Liver (tissue), 9 donors: ENCODE measurements around the gene WDR46. TPM values are rescaled to one million over a fixed set of nuclear protein-coding genes. Genes with fewer than 3 reads are reported as not detected.

Source experiments
- DNase-seq: peaks from one replicate; pipeline ENCODE4 v3.0.0-alpha.2; 2017; ENCODE audit warnings: low spot score
- H3K27ac ChIP-seq, 2 donors: one replicate each; pipeline ENCODE4 v1.7.0; 2013; ENCODE audit warnings: inconsistent platforms in 2 of 2, low read length in 2 of 2, control low read depth in 1 of 2, low read depth in 1 of 2, mild to moderate bottlenecking in 1 of 2
- H3K27me3 ChIP-seq, 4 donors: one replicate each; pipeline versions ENCODE4 v1.6.1 to v1.7.0; 2013; ENCODE audit warnings: low read length in 3 of 4, inconsistent platforms in 1 of 4, mild to moderate bottlenecking in 1 of 4, moderate library complexity in 1 of 4; ENCODE audit not compliant: control insufficient read depth in 4 of 4, insufficient read depth in 4 of 4
- H3K36me3 ChIP-seq, 4 donors: one replicate each; pipeline versions ENCODE4 v1.6.1 to v1.7.0; 2013; ENCODE audit warnings: low read length in 3 of 4, mild to moderate bottlenecking in 3 of 4, low read depth in 1 of 4, moderate library complexity in 1 of 4; ENCODE audit not compliant: control insufficient read depth in 4 of 4, insufficient read depth in 3 of 4
- H3K4me1 ChIP-seq, 4 donors: one replicate each; pipeline versions ENCODE4 v1.6.1 to v1.7.0; 2013; ENCODE audit warnings: low read length in 3 of 4, mild to moderate bottlenecking in 3 of 4, moderate library complexity in 1 of 4; ENCODE audit not compliant: control insufficient read depth in 4 of 4, insufficient read depth in 4 of 4
- H3K4me3 ChIP-seq, 3 donors: one replicate each; pipeline versions ENCODE4 v1.6.1 to v1.7.0; 2013; ENCODE audit warnings: low read length in 3 of 3, control low read depth in 1 of 3, low read depth in 1 of 3, mild to moderate bottlenecking in 1 of 3
- H3K9ac ChIP-seq, 2 donors: one replicate each; pipeline ENCODE4 v1.7.0; 2013; ENCODE audit warnings: low read length in 2 of 2, mild to moderate bottlenecking in 2 of 2, moderate library complexity in 2 of 2, control low read depth in 1 of 2, low read depth in 1 of 2
- H3K9me3 ChIP-seq, 4 donors: one replicate each; pipeline versions ENCODE4 v1.6.1 to v1.7.0; 2013; ENCODE audit warnings: low read length in 3 of 4; ENCODE audit not compliant: control insufficient read depth in 4 of 4
- FOXA2 ChIP-seq: IDR thresholded peaks from 2 replicates; pipeline ENCODE4 v1.6.1; 2016; ENCODE audit warnings: antibody characterized with exemption
- GABPA ChIP-seq, 2 donors: IDR thresholded peaks in 1 of 2; conservative IDR thresholded peaks in 1 of 2; 2 replicates each; pipeline ENCODE4 v1.6.1; 2016; ENCODE audit warnings: antibody characterized with exemption in 2 of 2, mild to moderate bottlenecking in 1 of 2, moderate library complexity in 1 of 2
- HNF4A ChIP-seq, 2 donors: conservative IDR thresholded peaks; 2 replicates each; pipeline ENCODE4 v1.6.1; 2016; ENCODE audit warnings: antibody characterized with exemption in 2 of 2, mild to moderate bottlenecking in 2 of 2
- NR2F2 ChIP-seq: IDR thresholded peaks from 2 replicates; pipeline ENCODE4 v1.6.1; 2016; ENCODE audit warnings: antibody characterized with exemption
- RAD21 ChIP-seq, 2 donors: IDR thresholded peaks; 2 replicates each; pipeline ENCODE4 v1.6.1; 2016; ENCODE audit warnings: antibody characterized with exemption in 2 of 2, mild to moderate bottlenecking in 2 of 2
- REST ChIP-seq: IDR thresholded peaks from 2 replicates; pipeline ENCODE4 v1.6.1; 2016; ENCODE audit warnings: antibody characterized with exemption, mild to moderate bottlenecking
- RXRA ChIP-seq, 2 donors: IDR thresholded peaks; 2 replicates each; pipeline ENCODE4 v1.6.1; 2017 to 2018; ENCODE audit warnings: antibody characterized with exemption in 2 of 2, mild to moderate bottlenecking in 1 of 2
- SP1 ChIP-seq: IDR thresholded peaks from 2 replicates; pipeline ENCODE4 v1.6.1; 2018; ENCODE audit warnings: antibody characterized with exemption, mild to moderate bottlenecking
- YY1 ChIP-seq: IDR thresholded peaks from 2 replicates; pipeline ENCODE4 v1.6.1; 2016; ENCODE audit warnings: antibody characterized with exemption, mild to moderate bottlenecking
- WGBS: extraction: QIAGEN DNeasy Blood & Tissue Kit; methylation state at CpG from one replicate; pipeline ENCODE4 v1.1.7; 2013; 5-methylcytosine and 5-hydroxymethylcytosine counted together
- polyA plus RNA-seq, 2 donors: library from polyadenylated mRNA; stranded (reverse) in 1 of 2; unstranded in 1 of 2; fragments of 200-250 nt in 1 of 2; fragments of >200 nt in 1 of 2; fragmentation: Nextera tagmentation in 1 of 2; extraction: Ambion mirVana in 1 of 2; gene quantifications; one replicate each; pipeline versions ENCODE4 v1.2.1 to v1.2.3, GENCODE V29; 2013 to 2015
- total RNA-seq, 2 donors: library from RNA; depleted of rRNA; stranded (reverse); fragments of >200 nt; gene quantifications; one replicate each; pipeline ENCODE4 v1.2.3, GENCODE V29; 2014
- TF ChIP-seq, protein P1 (sequence below): fragments of 150-350 bp; IDR thresholded peaks from 2 replicates; pipeline ENCODE4 v1.5.1; 2017; ENCODE audit warnings: improper control_type of control experiment, low read depth, low read length; ENCODE audit not compliant: missing input control
- donor health status: healthy.
- donor health status: healthy.
- donor health status: healthy.
- donor health status: healthy.
- donor health status: healthy.

WDR46 gene
- total and polyA plus RNA-seq, 4 donors: 17.9 to 30.2 (median 25.7) TPM

DNA sequence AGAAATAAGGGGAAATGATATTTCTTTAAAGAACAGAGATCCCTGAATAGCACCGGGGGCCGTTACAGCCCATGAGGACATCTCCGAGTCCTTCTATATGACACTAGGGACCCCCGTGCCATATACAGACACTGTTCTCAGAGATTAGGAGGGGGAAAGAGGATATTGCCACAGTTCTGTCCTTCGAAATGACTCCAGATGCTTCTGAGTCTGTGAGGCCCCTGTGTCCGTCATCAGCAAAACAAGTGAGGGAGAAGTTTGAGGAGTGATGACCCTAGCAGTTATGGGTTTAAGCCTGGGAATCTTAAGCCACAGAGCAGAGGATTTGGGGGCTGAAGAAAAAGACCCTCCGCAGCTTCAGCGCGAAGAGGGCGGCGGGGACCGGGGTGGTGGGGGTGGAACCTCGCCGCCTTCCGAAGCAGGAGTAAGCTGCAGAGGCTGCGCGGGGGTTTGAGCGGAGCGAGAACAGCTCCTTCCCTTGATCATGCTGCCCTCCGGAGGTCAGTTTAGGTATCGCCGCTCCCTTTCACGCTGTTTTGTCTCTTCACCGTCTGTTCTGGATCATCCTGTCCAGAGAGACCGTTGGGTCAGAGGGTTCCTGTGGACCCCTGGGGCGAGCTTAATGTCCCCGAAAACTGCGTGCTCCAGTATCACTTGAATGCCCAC, 40.9 kb downstream of the WDR46 start:
- Histone ChIP-seq H3K9ac (peak overlapping the region; percentile 70 to 86), H3K4me1 (peaks cover 2 to 29% (median 23%) of the 10 kb centered on the region in 4 donors), H3K27ac (peak overlapping the region; percentile 92 to 97), H3K9me3 (no peaks in the 10 kb centered on the region), H3K36me3 (peaks cover 0 to 6% (median 1%) of the 10 kb centered on the region in 4 donors), H3K27me3 (no peaks in the 10 kb centered on the region), H3K4me3 (peak overlapping the region; percentile 3 to 46 (median 42))
- TF ChIP-seq, protein P1, sequence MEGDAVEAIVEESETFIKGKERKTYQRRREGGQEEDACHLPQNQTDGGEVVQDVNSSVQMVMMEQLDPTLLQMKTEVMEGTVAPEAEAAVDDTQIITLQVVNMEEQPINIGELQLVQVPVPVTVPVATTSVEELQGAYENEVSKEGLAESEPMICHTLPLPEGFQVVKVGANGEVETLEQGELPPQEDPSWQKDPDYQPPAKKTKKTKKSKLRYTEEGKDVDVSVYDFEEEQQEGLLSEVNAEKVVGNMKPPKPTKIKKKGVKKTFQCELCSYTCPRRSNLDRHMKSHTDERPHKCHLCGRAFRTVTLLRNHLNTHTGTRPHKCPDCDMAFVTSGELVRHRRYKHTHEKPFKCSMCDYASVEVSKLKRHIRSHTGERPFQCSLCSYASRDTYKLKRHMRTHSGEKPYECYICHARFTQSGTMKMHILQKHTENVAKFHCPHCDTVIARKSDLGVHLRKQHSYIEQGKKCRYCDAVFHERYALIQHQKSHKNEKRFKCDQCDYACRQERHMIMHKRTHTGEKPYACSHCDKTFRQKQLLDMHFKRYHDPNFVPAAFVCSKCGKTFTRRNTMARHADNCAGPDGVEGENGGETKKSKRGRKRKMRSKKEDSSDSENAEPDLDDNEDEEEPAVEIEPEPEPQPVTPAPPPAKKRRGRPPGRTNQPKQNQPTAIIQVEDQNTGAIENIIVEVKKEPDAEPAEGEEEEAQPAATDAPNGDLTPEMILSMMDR: peak; percentile 97
- peak; percentile 92 to 93 for TF ChIP-seq RAD21 (IDR thresholded peaks at IDR 0.05)
- no peak for TF ChIP-seq RXRA (IDR thresholded peaks at IDR 0.05)
- peak; percentile 93 for DNase-seq
- WGBS: 7% methylated on average over 28 of the region's 28 CpGs

- H3K27me3 ChIP-seq: peaks cover 0 to 2% (median 0%) of the 10 kb centered on the region in 4 donors
- no peaks in the 10 kb centered on the region for H3K9me3 ChIP-seq
- TF ChIP-seq SP1 (no peak), NR2F2 (no peak), HNF4A (conservative IDR thresholded peaks at IDR 0.05) (no peak)
- no peaks in the 10 kb centered on the region for H3K36me3 ChIP-seq
- 54% methylated on average over 1 of the region's 1 CpG for WGBS
- no peak overlapping the region for H3K27ac ChIP-seq
- no peak overlapping the region for H3K9ac ChIP-seq
- H3K4me3 ChIP-seq: no peak overlapping the region
- peaks cover 0 to 6% (median 3%) of the 10 kb centered on the region in 4 donors for H3K4me1 ChIP-seq
- no peak for DNase-seq
These were observed 45.6 kb downstream of the WDR46 start for GRCh38 chr6:33243476-33243875.

DNA sequence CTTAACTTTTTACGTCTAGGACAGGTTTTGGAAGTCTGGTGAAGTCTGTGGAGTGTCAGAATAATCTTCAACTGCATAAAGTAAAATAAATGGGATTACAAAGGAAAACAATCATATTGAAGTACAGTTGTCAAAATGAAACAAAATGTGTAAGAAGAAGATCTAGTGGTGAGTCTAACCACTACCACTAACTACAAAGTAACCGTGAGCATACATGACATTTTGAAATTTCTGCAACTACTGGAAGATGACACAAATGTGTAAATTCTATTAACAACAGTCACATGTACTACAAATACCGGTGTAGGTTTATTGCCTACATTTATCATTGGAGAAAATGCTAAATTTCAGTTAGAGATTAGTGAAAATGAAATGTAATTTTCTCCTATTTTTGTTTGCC, 47.1 kb downstream of the WDR46 start:
- Histone ChIP-seq H3K4me3 (no peak overlapping the region), H3K36me3 (no peaks in the 10 kb centered on the region), H3K9ac (no peak overlapping the region), H3K9me3 (no peaks in the 10 kb centered on the region), H3K4me1 (no peaks in the 10 kb centered on the region), H3K27me3 (peaks cover 0 to 2% (median 0%) of the 10 kb centered on the region in 4 donors), H3K27ac (no peak overlapping the region)
- no peak for TF ChIP-seq GABPA (IDR thresholded peaks at IDR 0.05 in 1 of 2, conservative IDR thresholded peaks at IDR 0.05 in 1 of 2)
- no peak for TF ChIP-seq YY1
- no peak for TF ChIP-seq REST
- no peak for TF ChIP-seq SP1
- TF ChIP-seq NR2F2: no peak
- TF ChIP-seq FOXA2: no peak
- TF ChIP-seq, protein P1: no peak
- no peak for DNase-seq
- 65% methylated on average over 3 of the region's 3 CpGs for WGBS
